NB4 (cell line): ENCODE results near the gene DLG5.

ENCODE experiments used
- DNase-seq: peaks from one replicate; pipeline ENCODE4 v3.0.0; 2010; ENCODE audit warnings: low read depth
- H3K4me3 ChIP-seq: one replicate; pipeline ENCODE4 v1.5.1; 2011; ENCODE audit warnings: mild to moderate bottlenecking, low read depth, low read length, moderate library complexity
- MYC ChIP-seq: IDR thresholded peaks from 2 replicates; pipeline ENCODE4 v1.6.1; 2011; ENCODE audit warnings: low read depth, low read length
- POLR2A ChIP-seq: IDR thresholded peaks from 2 replicates; pipeline ENCODE4 v1.6.1; 2011; ENCODE audit warnings: mild to moderate bottlenecking; ENCODE audit not compliant: insufficient read length; ENCODE audit errors: extremely low read depth
- TF ChIP-seq, protein P1 (sequence below): IDR thresholded peaks from 2 replicates; pipeline ENCODE4 v1.6.1; 2011; ENCODE audit warnings: low read depth, low read length
- TF ChIP-seq, protein P2 (sequence below): IDR thresholded peaks from one replicate; pipeline ENCODE4 v1.5.1; 2012; ENCODE audit warnings: low read depth, low read length

Gene DLG5

DNA sequence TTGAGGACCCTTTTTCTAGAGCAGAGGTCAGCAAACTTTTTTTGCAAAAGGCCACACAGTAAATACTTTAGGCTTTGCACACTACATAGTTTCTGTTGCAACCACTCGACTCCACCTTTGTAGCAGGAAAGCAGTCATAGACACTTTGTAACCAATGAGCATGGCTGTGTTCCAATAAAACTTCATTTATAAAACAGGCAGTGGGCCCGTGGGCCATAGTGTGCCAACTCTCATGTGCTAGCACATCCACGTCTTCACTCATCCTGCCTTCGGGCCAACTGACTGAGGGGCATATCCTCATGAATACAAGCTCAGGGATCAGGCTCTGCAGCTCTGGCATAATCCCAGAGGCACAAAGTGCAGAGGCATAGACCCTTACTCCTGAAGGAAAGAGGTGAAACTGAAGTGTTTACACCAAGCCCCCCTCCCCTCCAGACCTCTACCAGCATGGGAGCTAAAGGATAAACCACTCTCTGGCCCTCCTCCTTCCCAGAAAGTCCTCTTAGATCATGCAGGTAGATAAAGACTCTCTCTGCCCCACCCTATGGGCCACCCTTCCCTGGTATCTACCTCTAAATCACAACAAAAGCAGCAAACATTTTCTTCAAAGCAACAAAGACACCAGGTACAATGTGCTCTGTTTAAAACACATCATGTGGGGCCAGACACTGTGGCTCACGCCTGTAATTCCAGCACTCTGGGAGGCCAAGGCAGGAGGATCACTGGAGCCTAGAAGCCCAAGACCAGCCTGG is 71.0 kb downstream of the DLG5 start:
- no peak for DNase-seq
- no peak overlapping the region for H3K4me3 ChIP-seq
- no peak for TF ChIP-seq POLR2A
- TF ChIP-seq, protein P1, sequence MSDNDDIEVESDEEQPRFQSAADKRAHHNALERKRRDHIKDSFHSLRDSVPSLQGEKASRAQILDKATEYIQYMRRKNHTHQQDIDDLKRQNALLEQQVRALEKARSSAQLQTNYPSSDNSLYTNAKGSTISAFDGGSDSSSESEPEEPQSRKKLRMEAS: no peak
- no peak for TF ChIP-seq MYC
- TF ChIP-seq, protein P2, sequence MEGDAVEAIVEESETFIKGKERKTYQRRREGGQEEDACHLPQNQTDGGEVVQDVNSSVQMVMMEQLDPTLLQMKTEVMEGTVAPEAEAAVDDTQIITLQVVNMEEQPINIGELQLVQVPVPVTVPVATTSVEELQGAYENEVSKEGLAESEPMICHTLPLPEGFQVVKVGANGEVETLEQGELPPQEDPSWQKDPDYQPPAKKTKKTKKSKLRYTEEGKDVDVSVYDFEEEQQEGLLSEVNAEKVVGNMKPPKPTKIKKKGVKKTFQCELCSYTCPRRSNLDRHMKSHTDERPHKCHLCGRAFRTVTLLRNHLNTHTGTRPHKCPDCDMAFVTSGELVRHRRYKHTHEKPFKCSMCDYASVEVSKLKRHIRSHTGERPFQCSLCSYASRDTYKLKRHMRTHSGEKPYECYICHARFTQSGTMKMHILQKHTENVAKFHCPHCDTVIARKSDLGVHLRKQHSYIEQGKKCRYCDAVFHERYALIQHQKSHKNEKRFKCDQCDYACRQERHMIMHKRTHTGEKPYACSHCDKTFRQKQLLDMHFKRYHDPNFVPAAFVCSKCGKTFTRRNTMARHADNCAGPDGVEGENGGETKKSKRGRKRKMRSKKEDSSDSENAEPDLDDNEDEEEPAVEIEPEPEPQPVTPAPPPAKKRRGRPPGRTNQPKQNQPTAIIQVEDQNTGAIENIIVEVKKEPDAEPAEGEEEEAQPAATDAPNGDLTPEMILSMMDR: no peak

DNA sequence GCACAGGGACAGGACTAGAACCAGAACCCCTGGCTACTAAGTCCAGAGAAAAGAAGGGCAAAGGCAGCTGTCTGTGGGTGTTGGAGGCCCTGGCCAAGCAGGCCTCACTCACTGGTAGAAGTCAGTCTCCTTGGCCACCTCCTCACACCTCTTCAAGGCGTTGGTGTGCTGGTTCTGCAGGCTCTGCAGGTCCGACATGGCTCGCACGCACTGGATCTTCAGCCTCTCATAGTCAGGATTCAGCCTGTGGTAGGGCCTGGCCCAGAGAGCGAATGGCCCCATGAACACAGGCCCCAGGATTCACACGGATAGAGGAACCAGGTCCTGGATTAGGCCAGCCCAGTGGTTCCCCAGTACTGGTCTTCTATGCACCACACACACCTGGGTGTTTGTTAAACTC is 72.4 kb downstream of the DLG5 start:
- DNase-seq: no peak
- TF ChIP-seq MYC (no peak), POLR2A (no peak)
- TF ChIP-seq, protein P1: no peak
- TF ChIP-seq, protein P2: no peak
- no peak overlapping the region for H3K4me3 ChIP-seq

DNA sequence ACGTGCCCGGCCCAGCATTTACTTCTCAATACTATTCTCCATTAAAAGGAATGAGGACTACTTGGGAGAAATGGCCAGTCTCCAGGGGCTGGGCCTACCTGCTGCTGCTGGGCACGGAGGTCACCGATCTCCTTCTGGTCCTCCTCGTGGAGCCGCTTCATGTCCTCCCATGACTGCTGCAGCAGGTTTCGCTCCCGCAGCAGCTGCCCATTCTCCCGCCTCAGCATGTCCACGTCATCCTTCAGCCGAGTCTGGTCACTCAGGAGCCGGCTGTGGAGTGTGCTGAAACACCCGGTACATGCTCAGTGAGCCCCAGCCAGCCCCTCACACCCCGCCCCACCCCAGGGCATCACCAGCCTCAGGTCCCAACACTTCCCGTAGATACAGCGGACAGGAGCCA is 73.3 kb downstream of the DLG5 start:
- no peak for TF ChIP-seq MYC
- TF ChIP-seq, protein P1: no peak
- TF ChIP-seq POLR2A: no peak
- no peak overlapping the region for H3K4me3 ChIP-seq
- DNase-seq: no peak

DNA sequence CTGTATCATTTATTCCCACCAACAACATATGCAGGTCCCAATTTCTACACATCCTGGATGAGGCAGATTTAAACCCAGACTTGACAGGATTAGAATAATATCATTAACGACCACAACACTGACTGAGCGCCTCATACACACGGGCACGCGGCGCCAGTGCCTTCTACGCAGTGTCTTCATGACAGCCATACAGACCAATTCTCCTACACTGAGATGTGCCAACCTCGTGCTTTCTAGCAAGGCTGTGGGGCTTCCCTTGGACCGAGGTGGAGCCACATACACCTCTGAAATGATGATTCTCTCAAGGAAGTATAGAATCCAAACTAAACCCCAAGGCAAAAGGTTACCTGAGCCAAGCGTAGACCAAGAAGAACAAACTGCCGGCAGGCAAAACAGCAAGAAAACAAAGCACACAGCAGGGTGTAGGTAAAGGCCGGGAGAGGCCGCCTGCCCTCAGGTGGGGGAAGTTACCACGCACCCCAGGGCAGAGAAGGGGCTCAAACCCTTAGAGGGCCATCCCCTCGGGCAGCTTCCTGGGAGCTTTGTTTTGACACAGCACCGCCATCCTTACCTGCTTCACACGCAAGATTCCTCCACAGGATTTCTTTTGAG is 75.8 kb downstream of the DLG5 start:
- H3K4me3 ChIP-seq: no peak overlapping the region
- TF ChIP-seq, protein P2: no peak
- TF ChIP-seq MYC: no peak
- no peak for TF ChIP-seq POLR2A
- TF ChIP-seq, protein P1: no peak
- DNase-seq: no peak

DNA sequence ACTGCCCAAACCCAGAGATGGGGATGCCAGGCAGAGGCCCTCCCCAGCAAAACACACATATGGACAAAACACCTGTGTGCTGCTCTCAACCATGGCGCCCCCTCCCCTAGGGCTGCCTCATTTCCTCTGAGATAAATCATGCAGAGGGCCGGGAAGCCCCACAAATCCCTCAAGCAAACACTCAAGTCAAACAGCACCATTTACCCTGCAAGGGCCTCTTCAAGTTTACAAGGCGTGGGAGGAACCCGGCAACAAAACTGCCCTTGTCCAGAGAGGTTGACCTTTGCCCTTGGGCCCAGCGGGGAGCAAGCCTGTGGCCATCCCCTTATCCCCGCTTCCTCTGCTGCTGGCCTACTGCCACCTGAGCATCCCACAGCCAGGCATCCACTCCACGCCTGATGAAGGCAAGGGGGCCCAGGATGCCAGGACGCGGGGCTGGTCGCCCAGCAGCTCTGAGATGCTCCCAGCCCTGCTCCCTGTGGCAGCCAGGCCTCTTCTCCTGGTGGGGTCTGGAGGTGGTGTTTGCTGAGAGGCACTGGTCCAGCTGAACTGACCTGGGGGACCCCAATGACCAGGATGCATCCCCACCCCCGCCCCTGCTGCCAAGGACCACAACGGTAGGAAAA is 77.4 kb downstream of the DLG5 start:
- H3K4me3 ChIP-seq: no peak overlapping the region
- peak; percentile 22 for DNase-seq
- no peak for TF ChIP-seq MYC
- no peak for TF ChIP-seq POLR2A
- TF ChIP-seq, protein P1: no peak
- TF ChIP-seq, protein P2: no peak
